HL-60 (cell line): ENCODE measurements around the gene PCDHB4.
"Not testable (repeated sequence)": the region's sequence is repeated elsewhere in the genome, so short reads cannot be mapped to it uniquely, and the experiment has no call there.

Experiments
- DNase-seq, 2 experiments: peaks; one replicate each; pipeline ENCODE4 v3.0.0-alpha.2; 2010 to 2020; ENCODE audit warnings: low read depth in 1 of 2, low spot score in 1 of 2
- H3K27ac ChIP-seq: fragments of 250-450 bp; sonication (Bioruptor Pico); replicated peaks from 2 replicates; pipeline ENCODE4 v1.5.1; 2020; ENCODE audit warnings: mild to moderate bottlenecking, moderate library complexity
- H3K27me3 ChIP-seq: fragments of 250-450 bp; sonication (Bioruptor Pico); 2 replicates; pipeline ENCODE4 v1.5.1; 2021; ENCODE audit warnings: mild to moderate bottlenecking, moderate library complexity; ENCODE audit not compliant: insufficient read depth, poor library complexity, severe bottlenecking
- H3K4me3 ChIP-seq: replicated peaks from 2 replicates; pipeline ENCODE4 v1.5.1; 2011; ENCODE audit warnings: mild to moderate bottlenecking, control low read depth, low read length; ENCODE audit not compliant: insufficient read depth
- GABPA ChIP-seq: IDR thresholded peaks from 2 replicates; pipeline ENCODE4 v1.6.1; 2012; ENCODE audit warnings: low read depth
- POLR2AphosphoS5 ChIP-seq: IDR thresholded peaks from 2 replicates; pipeline ENCODE4 v1.6.1; 2012; ENCODE audit warnings: low read depth
- SPI1 ChIP-seq: IDR thresholded peaks from 2 replicates; pipeline ENCODE4 v1.6.1; 2012; ENCODE audit warnings: low read depth, mild to moderate bottlenecking, borderline replicate concordance
- TF ChIP-seq, protein P1 (sequence below): IDR thresholded peaks from 2 replicates; pipeline ENCODE4 v1.6.1; 2012; ENCODE audit warnings: low read depth; ENCODE audit not compliant: insufficient replicate concordance
- TF ChIP-seq, protein P2 (sequence below): IDR thresholded peaks from one replicate; pipeline ENCODE4 v1.5.1; 2011; ENCODE audit warnings: low read length, control low read depth, inconsistent platforms; ENCODE audit not compliant: insufficient read depth

PCDHB4 gene

DNA sequence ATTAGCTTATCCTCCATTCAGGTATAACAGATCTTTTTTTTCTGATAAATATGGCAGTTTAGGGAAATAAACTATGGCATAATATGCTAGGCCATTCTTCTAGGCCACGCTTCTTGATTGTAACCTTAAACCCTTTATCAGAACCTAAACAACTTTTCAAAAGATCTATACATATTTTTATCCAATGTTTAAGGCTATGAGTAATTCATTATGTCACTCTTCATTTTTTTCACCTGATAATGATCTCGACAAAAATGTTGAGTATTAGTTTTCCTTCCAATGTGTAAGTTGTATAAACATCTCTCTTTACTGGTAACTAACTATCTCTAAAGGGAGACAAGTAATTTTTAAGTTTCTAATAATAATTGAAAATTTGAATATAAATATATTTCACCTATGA is 2.4 kb upstream of the PCDHB4 start:
- H3K4me3 ChIP-seq, result no peak overlapping the region
- H3K27ac ChIP-seq, result no peak overlapping the region
- H3K27me3 ChIP-seq, result no peaks in the 10 kb centered on the region
- DNase-seq, result no peak
- no peak for TF ChIP-seq SPI1
- TF ChIP-seq POLR2AphosphoS5, result no peak
- TF ChIP-seq, protein P1, sequence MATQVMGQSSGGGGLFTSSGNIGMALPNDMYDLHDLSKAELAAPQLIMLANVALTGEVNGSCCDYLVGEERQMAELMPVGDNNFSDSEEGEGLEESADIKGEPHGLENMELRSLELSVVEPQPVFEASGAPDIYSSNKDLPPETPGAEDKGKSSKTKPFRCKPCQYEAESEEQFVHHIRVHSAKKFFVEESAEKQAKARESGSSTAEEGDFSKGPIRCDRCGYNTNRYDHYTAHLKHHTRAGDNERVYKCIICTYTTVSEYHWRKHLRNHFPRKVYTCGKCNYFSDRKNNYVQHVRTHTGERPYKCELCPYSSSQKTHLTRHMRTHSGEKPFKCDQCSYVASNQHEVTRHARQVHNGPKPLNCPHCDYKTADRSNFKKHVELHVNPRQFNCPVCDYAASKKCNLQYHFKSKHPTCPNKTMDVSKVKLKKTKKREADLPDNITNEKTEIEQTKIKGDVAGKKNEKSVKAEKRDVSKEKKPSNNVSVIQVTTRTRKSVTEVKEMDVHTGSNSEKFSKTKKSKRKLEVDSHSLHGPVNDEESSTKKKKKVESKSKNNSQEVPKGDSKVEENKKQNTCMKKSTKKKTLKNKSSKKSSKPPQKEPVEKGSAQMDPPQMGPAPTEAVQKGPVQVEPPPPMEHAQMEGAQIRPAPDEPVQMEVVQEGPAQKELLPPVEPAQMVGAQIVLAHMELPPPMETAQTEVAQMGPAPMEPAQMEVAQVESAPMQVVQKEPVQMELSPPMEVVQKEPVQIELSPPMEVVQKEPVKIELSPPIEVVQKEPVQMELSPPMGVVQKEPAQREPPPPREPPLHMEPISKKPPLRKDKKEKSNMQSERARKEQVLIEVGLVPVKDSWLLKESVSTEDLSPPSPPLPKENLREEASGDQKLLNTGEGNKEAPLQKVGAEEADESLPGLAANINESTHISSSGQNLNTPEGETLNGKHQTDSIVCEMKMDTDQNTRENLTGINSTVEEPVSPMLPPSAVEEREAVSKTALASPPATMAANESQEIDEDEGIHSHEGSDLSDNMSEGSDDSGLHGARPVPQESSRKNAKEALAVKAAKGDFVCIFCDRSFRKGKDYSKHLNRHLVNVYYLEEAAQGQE, result no peak
- TF ChIP-seq GABPA, result no peak
- TF ChIP-seq, protein P2, sequence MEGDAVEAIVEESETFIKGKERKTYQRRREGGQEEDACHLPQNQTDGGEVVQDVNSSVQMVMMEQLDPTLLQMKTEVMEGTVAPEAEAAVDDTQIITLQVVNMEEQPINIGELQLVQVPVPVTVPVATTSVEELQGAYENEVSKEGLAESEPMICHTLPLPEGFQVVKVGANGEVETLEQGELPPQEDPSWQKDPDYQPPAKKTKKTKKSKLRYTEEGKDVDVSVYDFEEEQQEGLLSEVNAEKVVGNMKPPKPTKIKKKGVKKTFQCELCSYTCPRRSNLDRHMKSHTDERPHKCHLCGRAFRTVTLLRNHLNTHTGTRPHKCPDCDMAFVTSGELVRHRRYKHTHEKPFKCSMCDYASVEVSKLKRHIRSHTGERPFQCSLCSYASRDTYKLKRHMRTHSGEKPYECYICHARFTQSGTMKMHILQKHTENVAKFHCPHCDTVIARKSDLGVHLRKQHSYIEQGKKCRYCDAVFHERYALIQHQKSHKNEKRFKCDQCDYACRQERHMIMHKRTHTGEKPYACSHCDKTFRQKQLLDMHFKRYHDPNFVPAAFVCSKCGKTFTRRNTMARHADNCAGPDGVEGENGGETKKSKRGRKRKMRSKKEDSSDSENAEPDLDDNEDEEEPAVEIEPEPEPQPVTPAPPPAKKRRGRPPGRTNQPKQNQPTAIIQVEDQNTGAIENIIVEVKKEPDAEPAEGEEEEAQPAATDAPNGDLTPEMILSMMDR, result no peak

- H3K4me3 ChIP-seq, result no peak overlapping the region
- no peak overlapping the region for H3K27ac ChIP-seq
- no peak for TF ChIP-seq GABPA
- TF ChIP-seq, protein P1, result no peak
- TF ChIP-seq, protein P2, result no peak
- no peak for TF ChIP-seq POLR2AphosphoS5
- no peak for TF ChIP-seq SPI1
- no peaks in the 10 kb centered on the region for H3K27me3 ChIP-seq
- DNase-seq, result no peak
Measured at GRCh38 chr5:141121985-141122384, 367 bp downstream of the PCDHB4 start.

DNA sequence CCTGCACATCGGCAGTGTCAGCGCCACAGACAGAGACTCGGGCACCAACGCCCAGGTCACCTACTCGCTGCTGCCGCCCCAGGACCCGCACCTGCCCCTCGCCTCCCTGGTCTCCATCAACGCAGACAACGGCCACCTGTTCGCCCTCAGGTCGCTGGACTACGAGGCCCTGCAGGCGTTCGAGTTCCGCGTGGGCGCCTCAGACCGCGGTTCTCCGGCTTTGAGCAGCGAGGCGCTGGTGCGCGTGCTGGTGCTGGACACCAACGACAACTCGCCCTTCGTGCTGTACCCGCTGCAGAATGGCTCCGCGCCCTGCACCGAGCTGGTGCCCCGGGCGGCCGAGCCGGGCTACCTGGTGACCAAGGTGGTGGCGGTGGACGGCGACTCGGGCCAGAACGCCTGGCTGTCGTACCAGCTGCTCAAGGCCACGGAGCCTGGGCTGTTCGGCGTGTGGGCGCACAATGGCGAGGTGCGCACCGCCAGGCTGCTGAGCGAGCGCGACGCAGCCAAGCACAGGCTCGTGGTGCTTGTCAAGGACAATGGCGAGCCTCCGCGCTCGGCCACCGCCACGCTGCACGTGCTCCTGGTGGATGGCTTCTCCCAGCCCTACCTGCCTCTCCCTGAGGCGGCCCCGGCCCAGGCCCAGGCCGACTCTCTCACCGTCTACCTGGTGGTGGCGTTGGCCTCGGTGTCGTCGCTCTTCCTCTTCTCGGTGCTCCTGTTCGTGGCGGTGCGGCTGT is 1.9 kb downstream of the PCDHB4 start:
- not testable (repeated sequence) for H3K4me3 ChIP-seq, DNase-seq, H3K27me3 ChIP-seq, H3K27ac ChIP-seq

GRCh38 chr5:141127305-141127704 is 5.7 kb downstream of the PCDHB4 start:
- Histone ChIP-seq H3K4me3 (no peak overlapping the region), H3K27ac (no peak overlapping the region), H3K27me3 (no peaks in the 10 kb centered on the region)
- DNase-seq, result no peak
- TF ChIP-seq, protein P2, result no peak
- no peak for TF ChIP-seq POLR2AphosphoS5
- no peak for TF ChIP-seq SPI1
- TF ChIP-seq GABPA, result no peak
- TF ChIP-seq, protein P1, result no peak
